ENCODE measurements around the gene CAPN14.

The CAPN14 gene

DNA sequence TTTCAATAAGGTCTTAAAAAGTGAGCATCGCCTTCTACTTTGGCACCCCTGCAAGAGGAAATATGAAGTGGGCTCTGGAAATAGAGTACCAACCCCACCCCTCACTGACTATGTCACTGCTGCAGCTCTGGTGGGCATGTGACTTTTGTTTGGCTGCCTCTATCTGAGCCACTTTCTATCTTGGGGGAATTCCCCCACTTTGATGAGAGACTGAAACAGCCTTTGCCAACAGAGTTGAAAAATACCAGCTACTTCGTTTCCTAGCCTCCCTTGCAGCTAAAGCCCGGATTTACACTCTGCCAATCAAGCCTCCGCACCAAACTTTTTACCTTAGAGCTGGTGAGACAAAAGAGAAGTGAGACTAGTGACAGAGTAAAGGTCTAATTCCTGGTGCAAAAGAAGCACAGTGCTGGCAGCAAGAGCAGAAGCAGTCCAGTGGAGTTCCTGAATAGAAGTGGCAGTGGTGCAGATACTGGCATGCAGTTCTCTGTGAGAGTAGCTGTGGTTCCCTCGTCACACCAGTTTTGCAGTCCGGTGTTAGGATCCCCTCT lies 67.1 kb downstream of the CAPN14 start:
- Histone ChIP-seq H3K4me2 (ENCODE audit: insufficient read depth, low read length, poor library complexity, severe bottlenecking) (no peak overlapping the region), H4K8ac (ENCODE audit: low read depth, low read length) (no peak overlapping the region), H3K14ac (ENCODE audit: low read length) (no peak overlapping the region), H3K27me3 (ENCODE audit: control insufficient read depth in 3 of 3, insufficient read depth in 3 of 3, low read depth in 1 of 3, low read length in 3 of 3) (peaks cover 0 to 12% (median 0%) of the 10 kb centered on the region in 3 experiments), H2BK5ac (ENCODE audit: low read length) (no peak overlapping the region), H2AK5ac (ENCODE audit: low read depth, low read length) (no peak overlapping the region), H2BK120ac (ENCODE audit: low read depth, low read length) (no peak overlapping the region), H3K36me3 (replicated peaks in 1 of 2; ENCODE audit: control insufficient read depth in 2 of 2, insufficient read depth in 2 of 2, low read length in 2 of 2) (no peaks in the 10 kb centered on the region), H3K4ac (ENCODE audit: low read length) (no peak overlapping the region), H2BK15ac (ENCODE audit: low read length) (no peak overlapping the region), H2BK12ac (ENCODE audit: low read length) (no peak overlapping the region), H3K4me1 (ENCODE audit: control insufficient read depth in 2 of 2, insufficient read depth in 1 of 2, low read depth in 1 of 2, low read length in 2 of 2) (no peaks in the 10 kb centered on the region), H3K4me3 (ENCODE audit: low read length in 2 of 2) (no peak overlapping the region), H3K18ac (ENCODE audit: low read length) (no peak overlapping the region), H3K27ac (replicated peaks; ENCODE audit: low read length) (no peak overlapping the region), H2AFZ (ENCODE audit: low read length) (no peak overlapping the region), H3K79me1 (ENCODE audit: low read depth, low read length) (no peaks in the 10 kb centered on the region), H3K9ac (ENCODE audit: low read depth, low read length, poor library complexity) (no peak overlapping the region), H4K91ac (ENCODE audit: low read depth, low read length, poor library complexity) (no peak overlapping the region), H3K23ac (ENCODE audit: low read depth, low read length, poor library complexity) (no peak overlapping the region), H3K9me3 (replicated peaks in 1 of 2; ENCODE audit: control insufficient read depth in 2 of 2, insufficient read depth in 1 of 2, low read depth in 1 of 2, low read length in 2 of 2) (no peaks in the 10 kb centered on the region)
- no peak for DNase-seq (ENCODE audit: low spot score)
- no CpG with 5 or more reads among the region's 6 CpGs for WGBS, 2 donors (ENCODE audit: extremely low coverage in 2 of 2, insufficient read length in 2 of 2, insufficient replicate concordance in 1 of 2)

DNA sequence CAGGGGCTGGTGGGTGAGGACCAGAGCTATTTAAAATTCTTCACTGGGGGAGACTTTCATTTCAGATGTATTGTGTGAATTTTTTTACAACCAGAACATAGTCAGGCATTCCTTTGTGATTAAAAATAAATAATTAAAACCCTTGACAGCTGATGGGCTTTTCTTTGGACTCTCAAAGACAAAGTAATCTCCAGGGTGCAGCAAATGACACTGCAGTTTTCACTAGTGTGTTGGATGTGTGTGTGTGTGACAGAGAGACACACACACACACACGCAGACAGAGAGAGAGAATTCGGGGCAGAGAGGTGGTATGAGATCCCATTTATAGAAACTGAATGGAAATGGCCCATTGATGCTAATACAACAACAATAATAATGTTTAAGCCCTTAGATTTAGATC lies 68.8 kb downstream of the CAPN14 start:
- H2BK5ac ChIP-seq (ENCODE audit: low read length) = no peak overlapping the region
- H3K9me3 ChIP-seq (replicated peaks in 1 of 2; ENCODE audit: control insufficient read depth in 2 of 2, insufficient read depth in 1 of 2, low read depth in 1 of 2, low read length in 2 of 2) = no peaks in the 10 kb centered on the region
- no peak overlapping the region for H3K14ac ChIP-seq (ENCODE audit: low read length)
- DNase-seq (ENCODE audit: low spot score) = no peak
- H4K91ac ChIP-seq (ENCODE audit: low read depth, low read length, poor library complexity) = no peak overlapping the region
- no peak overlapping the region for H4K8ac ChIP-seq (ENCODE audit: low read depth, low read length)
- H3K36me3 ChIP-seq (replicated peaks in 1 of 2; ENCODE audit: control insufficient read depth in 2 of 2, insufficient read depth in 2 of 2, low read length in 2 of 2) = no peaks in the 10 kb centered on the region
- H3K23ac ChIP-seq (ENCODE audit: low read depth, low read length, poor library complexity) = no peak overlapping the region
- no peak overlapping the region for H2BK120ac ChIP-seq (ENCODE audit: low read depth, low read length)
- H3K27me3 ChIP-seq (ENCODE audit: control insufficient read depth in 3 of 3, insufficient read depth in 3 of 3, low read depth in 1 of 3, low read length in 3 of 3) = peaks cover 0 to 14% (median 0%) of the 10 kb centered on the region in 3 experiments
- H2AFZ ChIP-seq (ENCODE audit: low read length) = no peak overlapping the region
- no peak overlapping the region for H2AK5ac ChIP-seq (ENCODE audit: low read depth, low read length)
- H3K27ac ChIP-seq (replicated peaks; ENCODE audit: low read length) = no peak overlapping the region
- no peak overlapping the region for H3K9ac ChIP-seq (ENCODE audit: low read depth, low read length, poor library complexity)
- H2BK12ac ChIP-seq (ENCODE audit: low read length) = no peak overlapping the region
- no peak overlapping the region for H3K18ac ChIP-seq (ENCODE audit: low read length)
- H2BK15ac ChIP-seq (ENCODE audit: low read length) = no peak overlapping the region
- WGBS, 2 donors (ENCODE audit: extremely low coverage in 2 of 2, insufficient read length in 2 of 2, insufficient replicate concordance in 1 of 2) = no CpG with 5 or more reads among the region's 2 CpGs
- H3K4me3 ChIP-seq (ENCODE audit: low read length in 2 of 2) = no peak overlapping the region
- H3K4me2 ChIP-seq (ENCODE audit: insufficient read depth, low read length, poor library complexity, severe bottlenecking) = no peak overlapping the region
- no peaks in the 10 kb centered on the region for H3K79me1 ChIP-seq (ENCODE audit: low read depth, low read length)
- no peak overlapping the region for H3K4ac ChIP-seq (ENCODE audit: low read length)
- H3K4me1 ChIP-seq (ENCODE audit: control insufficient read depth in 2 of 2, insufficient read depth in 1 of 2, low read depth in 1 of 2, low read length in 2 of 2) = no peaks in the 10 kb centered on the region

DNA sequence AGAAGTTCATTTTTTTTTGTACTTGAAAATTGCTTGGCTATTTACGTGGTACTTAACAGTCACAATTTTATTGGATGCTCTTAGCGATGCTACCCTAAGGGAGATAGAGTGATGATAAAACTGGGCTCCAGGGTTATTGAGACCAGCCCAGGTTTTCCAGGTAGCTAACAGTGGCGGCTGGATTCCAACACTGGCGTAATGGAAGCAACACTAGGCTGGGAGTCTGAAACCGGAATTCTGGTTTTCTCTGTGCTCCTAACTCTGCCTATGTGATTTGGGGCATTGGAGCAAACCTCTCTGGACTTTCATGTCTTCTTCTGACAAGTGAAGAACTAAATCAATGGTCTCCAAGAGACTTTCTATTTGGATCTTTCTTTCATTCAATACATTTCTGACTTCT lies 69.7 kb downstream of the CAPN14 start:
- no peaks in the 10 kb centered on the region for H3K36me3 ChIP-seq (replicated peaks in 1 of 2; ENCODE audit: control insufficient read depth in 2 of 2, insufficient read depth in 2 of 2, low read length in 2 of 2)
- no peak overlapping the region for H3K14ac ChIP-seq (ENCODE audit: low read length)
- H3K79me1 ChIP-seq (ENCODE audit: low read depth, low read length) = no peaks in the 10 kb centered on the region
- H2AFZ ChIP-seq (ENCODE audit: low read length) = no peak overlapping the region
- H2BK5ac ChIP-seq (ENCODE audit: low read length) = no peak overlapping the region
- no peak overlapping the region for H3K27ac ChIP-seq (replicated peaks; ENCODE audit: low read length)
- H3K23ac ChIP-seq (ENCODE audit: low read depth, low read length, poor library complexity) = no peak overlapping the region
- no peak overlapping the region for H3K4me3 ChIP-seq (ENCODE audit: low read length in 2 of 2)
- no peak overlapping the region for H2BK12ac ChIP-seq (ENCODE audit: low read length)
- no CpG with 5 or more reads among the region's 5 CpGs for WGBS, 2 donors (ENCODE audit: extremely low coverage in 2 of 2, insufficient read length in 2 of 2, insufficient replicate concordance in 1 of 2)
- H4K91ac ChIP-seq (ENCODE audit: low read depth, low read length, poor library complexity) = no peak overlapping the region
- no peak overlapping the region for H4K8ac ChIP-seq (ENCODE audit: low read depth, low read length)
- no peak overlapping the region for H3K9ac ChIP-seq (ENCODE audit: low read depth, low read length, poor library complexity)
- no peak overlapping the region for H2AK5ac ChIP-seq (ENCODE audit: low read depth, low read length)
- H2BK120ac ChIP-seq (ENCODE audit: low read depth, low read length) = no peak overlapping the region
- H3K18ac ChIP-seq (ENCODE audit: low read length) = no peak overlapping the region
- H3K27me3 ChIP-seq (ENCODE audit: control insufficient read depth in 3 of 3, insufficient read depth in 3 of 3, low read depth in 1 of 3, low read length in 3 of 3) = peaks cover 0 to 14% (median 0%) of the 10 kb centered on the region in 3 experiments
- DNase-seq (ENCODE audit: low spot score) = no peak
- no peak overlapping the region for H3K4me2 ChIP-seq (ENCODE audit: insufficient read depth, low read length, poor library complexity, severe bottlenecking)
- no peak overlapping the region for H3K4ac ChIP-seq (ENCODE audit: low read length)
- H3K4me1 ChIP-seq (ENCODE audit: control insufficient read depth in 2 of 2, insufficient read depth in 1 of 2, low read depth in 1 of 2, low read length in 2 of 2) = no peaks in the 10 kb centered on the region
- H2BK15ac ChIP-seq (ENCODE audit: low read length) = no peak overlapping the region
- no peaks in the 10 kb centered on the region for H3K9me3 ChIP-seq (replicated peaks in 1 of 2; ENCODE audit: control insufficient read depth in 2 of 2, insufficient read depth in 1 of 2, low read depth in 1 of 2, low read length in 2 of 2)

DNA sequence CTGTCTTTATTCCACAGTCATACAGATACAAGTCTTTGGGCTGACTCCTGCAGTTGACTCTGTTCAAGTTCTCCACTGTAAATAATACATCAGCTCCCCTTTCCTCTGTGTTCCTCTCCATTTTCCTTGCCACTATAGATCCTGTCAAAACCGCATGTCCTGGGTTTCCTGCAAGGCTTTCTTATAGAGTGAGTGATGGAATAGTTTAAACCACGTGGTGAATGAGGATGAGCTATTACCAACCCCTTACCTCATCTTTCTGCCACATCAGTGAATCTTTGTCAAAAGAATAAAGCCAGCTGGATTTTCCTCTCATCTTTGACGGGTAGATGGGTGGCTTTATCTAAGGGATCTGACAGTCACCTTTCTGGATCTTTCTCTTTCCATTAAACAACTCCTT lies 75.2 kb downstream of the CAPN14 start:
- no peak overlapping the region for H4K91ac ChIP-seq (ENCODE audit: low read depth, low read length, poor library complexity)
- no peaks in the 10 kb centered on the region for H3K79me1 ChIP-seq (ENCODE audit: low read depth, low read length)
- no peaks in the 10 kb centered on the region for H3K36me3 ChIP-seq (replicated peaks in 1 of 2; ENCODE audit: control insufficient read depth in 2 of 2, insufficient read depth in 2 of 2, low read length in 2 of 2)
- no peak overlapping the region for H3K27ac ChIP-seq (replicated peaks; ENCODE audit: low read length)
- no peak overlapping the region for H3K18ac ChIP-seq (ENCODE audit: low read length)
- DNase-seq (ENCODE audit: low spot score) = no peak
- no peak overlapping the region for H4K8ac ChIP-seq (ENCODE audit: low read depth, low read length)
- no peak overlapping the region for H2BK12ac ChIP-seq (ENCODE audit: low read length)
- no peak overlapping the region for H2BK5ac ChIP-seq (ENCODE audit: low read length)
- H3K4me3 ChIP-seq (ENCODE audit: low read length in 2 of 2) = no peak overlapping the region
- H3K4me1 ChIP-seq (ENCODE audit: control insufficient read depth in 2 of 2, insufficient read depth in 1 of 2, low read depth in 1 of 2, low read length in 2 of 2) = no peaks in the 10 kb centered on the region
- no peaks in the 10 kb centered on the region for H3K9me3 ChIP-seq (replicated peaks in 1 of 2; ENCODE audit: control insufficient read depth in 2 of 2, insufficient read depth in 1 of 2, low read depth in 1 of 2, low read length in 2 of 2)
- H2BK15ac ChIP-seq (ENCODE audit: low read length) = no peak overlapping the region
- no peak overlapping the region for H2BK120ac ChIP-seq (ENCODE audit: low read depth, low read length)
- WGBS, 2 donors (ENCODE audit: extremely low coverage in 2 of 2, insufficient read length in 2 of 2, insufficient replicate concordance in 1 of 2) = no CpG with 5 or more reads among the region's 3 CpGs
- H3K14ac ChIP-seq (ENCODE audit: low read length) = no peak overlapping the region
- no peak overlapping the region for H3K23ac ChIP-seq (ENCODE audit: low read depth, low read length, poor library complexity)
- H3K4ac ChIP-seq (ENCODE audit: low read length) = no peak overlapping the region
- H3K27me3 ChIP-seq (ENCODE audit: control insufficient read depth in 3 of 3, insufficient read depth in 3 of 3, low read depth in 1 of 3, low read length in 3 of 3) = peaks cover 2 to 63% (median 23%) of the 10 kb centered on the region in 3 experiments
- no peak overlapping the region for H2AFZ ChIP-seq (ENCODE audit: low read length)
- no peak overlapping the region for H3K9ac ChIP-seq (ENCODE audit: low read depth, low read length, poor library complexity)
- H2AK5ac ChIP-seq (ENCODE audit: low read depth, low read length) = no peak overlapping the region
- H3K4me2 ChIP-seq (ENCODE audit: insufficient read depth, low read length, poor library complexity, severe bottlenecking) = no peak overlapping the region
